HEK293 (cell line): ENCODE measurements around the gene GABRD.

Experiments
- CTCF ChIP-seq: fragments of 450-650 bp; formaldehyde crosslinking; IDR thresholded peaks from 2 replicates; pipeline ENCODE4 v1.5.1; 2016; ENCODE audit warnings: missing biosample characterization, missing genetic modification characterization
- EGR2 ChIP-seq: fragments of 450-650 bp; formaldehyde crosslinking; IDR thresholded peaks from 2 replicates; pipeline ENCODE4 v1.5.1; 2016; ENCODE audit warnings: low read depth, missing biosample characterization, missing genetic modification characterization
- HOXC10 ChIP-seq: sonication (generic); formaldehyde crosslinking; IDR thresholded peaks from 2 replicates; pipeline ENCODE4 v1.8.1; 2023; ENCODE audit warnings: mild to moderate bottlenecking, missing genetic modification reagents
- KLF1 ChIP-seq: fragments of 450-650 bp; formaldehyde crosslinking; IDR thresholded peaks from 2 replicates; pipeline ENCODE4 v1.5.1; 2016; ENCODE audit warnings: missing biosample characterization, missing genetic modification characterization
- KLF10 ChIP-seq: fragments of 450-650 bp; IDR thresholded peaks from 2 replicates; pipeline ENCODE4 v1.5.1; 2018; ENCODE audit warnings: missing biosample characterization, mild to moderate bottlenecking, missing genetic modification characterization
- KLF16 ChIP-seq: fragments of 450-650 bp; formaldehyde crosslinking; IDR thresholded peaks from 2 replicates; pipeline ENCODE4 v1.5.1; 2017; ENCODE audit warnings: missing biosample characterization, missing genetic modification characterization
- KLF8 ChIP-seq: fragments of 450-650 bp; formaldehyde crosslinking; IDR thresholded peaks from 2 replicates; pipeline ENCODE4 v1.5.1; 2016; ENCODE audit warnings: missing biosample characterization, missing genetic modification characterization
- OSR2 ChIP-seq: fragments of 450-650 bp; formaldehyde crosslinking; IDR thresholded peaks from 2 replicates; pipeline ENCODE4 v1.5.1; 2016; ENCODE audit warnings: missing biosample characterization, missing genetic modification characterization
- PRDM2 ChIP-seq: fragments of 450-650 bp; formaldehyde crosslinking; IDR thresholded peaks from 2 replicates; pipeline ENCODE4 v1.5.1; 2016; ENCODE audit warnings: missing biosample characterization, missing genetic modification characterization, borderline replicate concordance
- SALL2 ChIP-seq: fragments of 450-650 bp; formaldehyde crosslinking; IDR thresholded peaks from 2 replicates; pipeline ENCODE4 v1.5.0; 2017; ENCODE audit warnings: missing biosample characterization, mild to moderate bottlenecking, missing genetic modification characterization, borderline replicate concordance
- SETDB1 ChIP-seq: IDR thresholded peaks from one replicate; pipeline ENCODE4 v1.6.1; 2017; ENCODE audit warnings: mild to moderate bottlenecking, low read length, moderate library complexity, mixed read lengths; ENCODE audit not compliant: insufficient read length
- SP7 ChIP-seq: fragments of 450-650 bp; formaldehyde crosslinking; IDR thresholded peaks from 2 replicates; pipeline ENCODE4 v1.5.1; 2016; ENCODE audit warnings: missing biosample characterization, missing genetic modification characterization
- TRIM28 ChIP-seq: IDR thresholded peaks from 2 replicates; pipeline ENCODE4 v1.6.1; 2011; ENCODE audit warnings: low read length, control low read depth, borderline replicate concordance
- ZBTB7A ChIP-seq: fragments of 450-650 bp; formaldehyde crosslinking; IDR thresholded peaks from 2 replicates; pipeline ENCODE4 v1.5.1; 2016; ENCODE audit warnings: low read depth, missing biosample characterization, missing genetic modification characterization
- ZEB2 ChIP-seq: fragments of 450-650 bp; formaldehyde crosslinking; IDR thresholded peaks from 2 replicates; pipeline ENCODE4 v1.5.1; 2016; ENCODE audit warnings: missing biosample characterization, missing genetic modification characterization
- ZFP41 ChIP-seq: fragments of 450-650 bp; formaldehyde crosslinking; IDR thresholded peaks from 2 replicates; pipeline ENCODE4 v1.5.1; 2016; ENCODE audit warnings: missing biosample characterization, missing genetic modification characterization, borderline replicate concordance
- ZNF112 ChIP-seq: fragments of 450-650 bp; formaldehyde crosslinking; IDR thresholded peaks from 2 replicates; pipeline ENCODE4 v1.5.0; 2017; ENCODE audit warnings: missing biosample characterization, missing genetic modification characterization
- ZNF140 ChIP-seq: fragments of 450-650 bp; formaldehyde crosslinking; IDR thresholded peaks from 2 replicates; pipeline ENCODE4 v1.5.1; 2016; ENCODE audit warnings: missing biosample characterization, missing genetic modification characterization
- ZNF157 ChIP-seq: fragments of 450-650 bp; formaldehyde crosslinking; IDR thresholded peaks from 2 replicates; pipeline ENCODE4 v1.5.1; 2016; ENCODE audit warnings: missing biosample characterization, missing genetic modification characterization
- ZNF211 ChIP-seq: fragments of 450-650 bp; formaldehyde crosslinking; IDR thresholded peaks from 2 replicates; pipeline ENCODE4 v1.5.1; 2016; ENCODE audit warnings: low read depth, missing biosample characterization, missing genetic modification characterization
- ZNF324 ChIP-seq: fragments of 450-650 bp; formaldehyde crosslinking; IDR thresholded peaks from 2 replicates; pipeline ENCODE4 v1.5.1; 2016; ENCODE audit warnings: missing biosample characterization, missing genetic modification characterization
- ZNF521 ChIP-seq: fragments of 450-650 bp; formaldehyde crosslinking; IDR thresholded peaks from 2 replicates; pipeline ENCODE4 v1.5.1; 2017; ENCODE audit warnings: missing biosample characterization, mild to moderate bottlenecking, missing genetic modification characterization
- ZNF76 ChIP-seq: fragments of 450-650 bp; formaldehyde crosslinking; IDR thresholded peaks from 2 replicates; pipeline ENCODE4; 2016; ENCODE audit warnings: low read depth, missing biosample characterization, missing genetic modification characterization, borderline replicate concordance
- ZSCAN23 ChIP-seq: fragments of 450-650 bp; formaldehyde crosslinking; IDR thresholded peaks from 2 replicates; pipeline ENCODE4 v1.5.1; 2016; ENCODE audit warnings: missing biosample characterization, missing genetic modification characterization
- TF ChIP-seq, protein P1 (sequence below): fragments of 450-650 bp; formaldehyde crosslinking; IDR thresholded peaks from 2 replicates; pipeline ENCODE4 v1.5.1; 2016; ENCODE audit warnings: missing biosample characterization, missing genetic modification characterization
- TF ChIP-seq, protein P2 (sequence below): fragments of 450-650 bp; formaldehyde crosslinking; IDR thresholded peaks from 2 replicates; pipeline ENCODE4 v1.5.1; 2016; ENCODE audit warnings: missing biosample characterization, missing genetic modification characterization
- TF ChIP-seq, protein P3 (sequence below): fragments of 450-650 bp; formaldehyde crosslinking; IDR thresholded peaks from 2 replicates; pipeline ENCODE4 v1.5.1; 2016; ENCODE audit warnings: missing biosample characterization, missing genetic modification characterization, low read depth

GABRD gene

GRCh38 chr1:2050793-2051682 is 31.9 kb downstream of the GABRD start (continued):
- no peak for TF ChIP-seq CTCF (tag by site-specific recombination)
- TF ChIP-seq KLF10 (tag by site-specific recombination): no peak
- TF ChIP-seq TRIM28: no peak
- no peak for TF ChIP-seq SETDB1
- no peak for TF ChIP-seq KLF16 (tag by site-specific recombination)
- TF ChIP-seq ZNF157 (tag by site-specific recombination): no peak
- no peak for TF ChIP-seq ZNF521 (tag by site-specific recombination)
- peak; percentile 69; the same call in 1 of the 2 replicates for TF ChIP-seq KLF8 (tag by site-specific recombination)
- TF ChIP-seq SP7: no peak
- TF ChIP-seq ZNF112 (tag by site-specific recombination): no peak
- peak; percentile 65 for TF ChIP-seq EGR2
- TF ChIP-seq, protein P1, sequence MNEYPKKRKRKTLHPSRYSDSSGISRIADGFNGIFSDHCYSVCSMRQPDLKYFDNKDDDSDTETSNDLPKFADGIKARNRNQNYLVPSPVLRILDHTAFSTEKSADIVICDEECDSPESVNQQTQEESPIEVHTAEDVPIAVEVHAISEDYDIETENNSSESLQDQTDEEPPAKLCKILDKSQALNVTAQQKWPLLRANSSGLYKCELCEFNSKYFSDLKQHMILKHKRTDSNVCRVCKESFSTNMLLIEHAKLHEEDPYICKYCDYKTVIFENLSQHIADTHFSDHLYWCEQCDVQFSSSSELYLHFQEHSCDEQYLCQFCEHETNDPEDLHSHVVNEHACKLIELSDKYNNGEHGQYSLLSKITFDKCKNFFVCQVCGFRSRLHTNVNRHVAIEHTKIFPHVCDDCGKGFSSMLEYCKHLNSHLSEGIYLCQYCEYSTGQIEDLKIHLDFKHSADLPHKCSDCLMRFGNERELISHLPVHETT (tag by site-specific recombination): no peak
- TF ChIP-seq ZNF140 (tag by site-specific recombination): no peak
- no peak for TF ChIP-seq ZSCAN23 (tag by site-specific recombination)
- TF ChIP-seq KLF1 (tag by site-specific recombination): peak; percentile 42; the same call in 1 of the 2 replicates
- no peak for TF ChIP-seq SALL2
- TF ChIP-seq, protein P2, sequence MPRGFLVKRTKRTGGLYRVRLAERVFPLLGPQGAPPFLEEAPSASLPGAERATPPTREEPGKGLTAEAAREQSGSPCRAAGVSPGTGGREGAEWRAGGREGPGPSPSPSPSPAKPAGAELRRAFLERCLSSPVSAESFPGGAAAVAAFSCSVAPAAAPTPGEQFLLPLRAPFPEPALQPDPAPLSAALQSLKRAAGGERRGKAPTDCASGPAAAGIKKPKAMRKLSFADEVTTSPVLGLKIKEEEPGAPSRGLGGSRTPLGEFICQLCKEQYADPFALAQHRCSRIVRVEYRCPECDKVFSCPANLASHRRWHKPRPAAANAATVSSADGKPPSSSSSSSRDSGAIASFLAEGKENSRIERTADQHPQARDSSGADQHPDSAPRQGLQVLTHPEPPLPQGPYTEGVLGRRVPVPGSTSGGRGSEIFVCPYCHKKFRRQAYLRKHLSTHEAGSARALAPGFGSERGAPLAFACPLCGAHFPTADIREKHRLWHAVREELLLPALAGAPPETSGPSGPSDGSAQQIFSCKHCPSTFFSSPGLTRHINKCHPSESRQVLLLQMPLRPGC (tag by site-specific recombination): 0 out of 2 replicates have a peak, but pooled peaks have one; percentile 29
- peak; percentile 46; the same call in 1 of the 2 replicates for TF ChIP-seq ZNF76 (tag by site-specific recombination)
- no peak for TF ChIP-seq HOXC10 (CRISPR knock-in tag)
- TF ChIP-seq OSR2: no peak
- no peak for TF ChIP-seq ZEB2 (tag by site-specific recombination)
- no peak for TF ChIP-seq ZNF324
- peak; percentile 37; the same call in 1 of the 2 replicates for TF ChIP-seq ZBTB7A (tag by site-specific recombination)
- TF ChIP-seq, protein P3, sequence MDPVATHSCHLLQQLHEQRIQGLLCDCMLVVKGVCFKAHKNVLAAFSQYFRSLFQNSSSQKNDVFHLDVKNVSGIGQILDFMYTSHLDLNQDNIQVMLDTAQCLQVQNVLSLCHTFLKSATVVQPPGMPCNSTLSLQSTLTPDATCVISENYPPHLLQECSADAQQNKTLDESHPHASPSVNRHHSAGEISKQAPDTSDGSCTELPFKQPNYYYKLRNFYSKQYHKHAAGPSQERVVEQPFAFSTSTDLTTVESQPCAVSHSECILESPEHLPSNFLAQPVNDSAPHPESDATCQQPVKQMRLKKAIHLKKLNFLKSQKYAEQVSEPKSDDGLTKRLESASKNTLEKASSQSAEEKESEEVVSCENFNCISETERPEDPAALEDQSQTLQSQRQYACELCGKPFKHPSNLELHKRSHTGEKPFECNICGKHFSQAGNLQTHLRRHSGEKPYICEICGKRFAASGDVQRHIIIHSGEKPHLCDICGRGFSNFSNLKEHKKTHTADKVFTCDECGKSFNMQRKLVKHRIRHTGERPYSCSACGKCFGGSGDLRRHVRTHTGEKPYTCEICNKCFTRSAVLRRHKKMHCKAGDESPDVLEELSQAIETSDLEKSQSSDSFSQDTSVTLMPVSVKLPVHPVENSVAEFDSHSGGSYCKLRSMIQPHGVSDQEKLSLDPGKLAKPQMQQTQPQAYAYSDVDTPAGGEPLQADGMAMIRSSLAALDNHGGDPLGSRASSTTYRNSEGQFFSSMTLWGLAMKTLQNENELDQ (tag by site-specific recombination): no peak
- no peak for TF ChIP-seq ZFP41 (tag by site-specific recombination)
- TF ChIP-seq ZNF211: no peak
- peak; percentile 50; the same call in 1 of the 2 replicates for TF ChIP-seq PRDM2 (tag by site-specific recombination)
